HG02623 (cell line): ENCODE results near the gene LRRC25.

Source experiments
- ATAC-seq: cut with Tn5 transposase; IDR thresholded peaks from one replicate; pipeline ENCODE4 v1.9.1; 2021; ENCODE audit warnings: moderate library complexity; ENCODE audit not compliant: unreplicated experiment

The LRRC25 gene

DNA sequence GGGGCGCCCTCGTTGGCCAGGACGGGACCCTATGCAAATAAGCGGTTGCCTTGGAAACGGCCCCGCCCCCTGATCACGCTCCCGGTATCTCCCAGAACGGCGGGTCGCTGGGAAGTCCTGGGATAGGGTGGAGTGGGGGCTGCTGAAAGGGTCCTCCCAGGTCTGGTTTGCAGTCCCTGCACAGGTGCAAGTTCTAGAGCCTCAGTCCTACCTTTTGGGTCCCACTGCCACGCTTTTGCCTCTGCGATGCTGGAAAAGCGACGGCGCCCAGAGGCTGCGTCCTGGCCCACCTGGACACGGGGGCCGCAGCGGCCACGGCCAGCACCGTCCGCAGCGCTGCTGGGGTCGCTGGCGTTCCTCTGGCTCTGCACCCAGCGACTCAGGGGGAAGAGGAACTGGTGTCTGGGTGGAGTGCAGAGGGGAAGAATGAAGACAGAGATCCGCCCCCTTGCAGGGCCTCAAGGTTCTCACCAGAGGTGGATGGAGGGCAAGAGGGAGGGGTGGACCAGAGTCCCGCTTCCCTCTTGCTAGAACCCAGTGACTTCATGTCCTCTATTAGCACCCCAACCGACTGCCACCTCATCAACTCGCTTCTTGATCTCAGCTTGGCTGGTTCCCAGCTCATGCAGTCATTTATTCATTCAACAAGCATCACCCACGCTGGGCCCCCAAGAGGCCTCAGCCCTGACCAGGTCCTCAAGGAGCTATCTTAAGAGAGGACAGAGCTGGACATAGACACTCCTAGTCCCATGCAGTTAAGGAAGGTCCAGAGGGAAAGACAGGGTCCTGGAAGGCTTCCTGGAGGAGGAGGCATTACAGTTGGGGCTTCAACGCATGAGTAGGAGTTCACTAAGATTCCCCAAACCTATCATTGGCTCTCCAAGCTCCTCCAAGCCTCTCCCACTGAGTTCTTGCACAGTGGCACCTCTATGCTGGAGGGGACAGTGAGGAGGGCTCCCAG, at the start of gene LRRC25:
LRRC25 (minus strand) TSS at position 381 of the 961 bp plus-strand sequence. CDS start 659 bp downstream, outside the sequence.
- ATAC-seq: no peak

DNA sequence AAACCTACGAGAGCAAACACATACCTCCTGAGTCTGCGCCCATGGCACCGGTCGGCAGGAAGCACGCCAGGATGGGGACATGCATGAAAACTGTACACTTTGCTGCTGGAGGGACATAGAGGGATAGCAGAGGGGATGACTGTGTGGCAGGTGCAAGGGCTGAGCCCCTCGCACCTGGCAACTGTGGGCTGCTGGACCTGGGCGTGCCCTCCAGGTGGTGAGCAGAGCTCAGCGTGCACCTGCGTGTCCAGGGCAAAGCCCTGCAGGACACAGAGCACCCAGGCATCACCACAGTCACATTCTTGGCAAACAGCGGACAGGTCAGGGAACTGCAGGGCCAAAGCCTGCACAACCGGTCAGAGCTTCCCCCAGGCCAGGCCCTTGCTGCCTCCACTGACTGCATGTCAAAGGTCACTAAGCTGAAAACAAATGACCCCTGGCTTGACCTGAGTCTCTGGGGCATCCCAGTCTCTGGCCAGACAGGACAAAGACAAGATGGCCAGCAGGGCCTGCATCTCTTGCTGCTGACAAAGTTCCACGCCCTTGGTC, 49.5 kb upstream of the LRRC25 start:
- no peak for ATAC-seq

DNA sequence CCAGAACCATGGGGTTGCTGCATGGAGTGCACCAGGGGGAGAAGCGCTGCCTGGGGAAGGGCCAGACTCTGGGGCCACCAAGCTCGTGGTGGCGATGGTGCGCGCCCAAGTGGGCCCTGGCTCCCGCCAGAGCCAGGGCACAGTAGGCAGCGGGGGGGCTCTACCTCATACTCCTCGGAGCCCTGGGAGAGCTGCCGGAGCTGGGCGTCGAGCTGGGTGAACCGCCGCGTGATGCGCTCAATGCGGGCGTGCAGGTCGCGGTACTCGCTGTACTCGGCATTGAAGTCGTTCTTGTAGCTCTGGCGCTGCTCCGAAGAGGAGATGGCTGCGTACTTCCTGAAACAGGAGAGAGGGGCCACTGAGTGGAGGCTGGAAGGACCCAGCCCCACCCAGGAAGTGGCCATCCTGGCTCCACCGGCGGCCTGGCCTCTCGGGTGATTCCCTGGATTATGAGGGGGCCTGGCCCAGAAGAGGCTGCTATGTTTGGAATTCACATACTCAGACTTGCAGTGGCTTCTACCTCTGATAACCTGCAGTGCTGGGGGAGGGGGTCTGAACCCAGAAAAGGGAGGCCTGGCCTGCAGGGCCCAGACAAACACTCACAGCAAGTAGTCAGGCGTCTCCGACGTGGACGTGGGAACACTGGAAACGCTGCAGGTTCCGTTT, 48.9 kb upstream of the LRRC25 start:
- no peak for ATAC-seq

DNA sequence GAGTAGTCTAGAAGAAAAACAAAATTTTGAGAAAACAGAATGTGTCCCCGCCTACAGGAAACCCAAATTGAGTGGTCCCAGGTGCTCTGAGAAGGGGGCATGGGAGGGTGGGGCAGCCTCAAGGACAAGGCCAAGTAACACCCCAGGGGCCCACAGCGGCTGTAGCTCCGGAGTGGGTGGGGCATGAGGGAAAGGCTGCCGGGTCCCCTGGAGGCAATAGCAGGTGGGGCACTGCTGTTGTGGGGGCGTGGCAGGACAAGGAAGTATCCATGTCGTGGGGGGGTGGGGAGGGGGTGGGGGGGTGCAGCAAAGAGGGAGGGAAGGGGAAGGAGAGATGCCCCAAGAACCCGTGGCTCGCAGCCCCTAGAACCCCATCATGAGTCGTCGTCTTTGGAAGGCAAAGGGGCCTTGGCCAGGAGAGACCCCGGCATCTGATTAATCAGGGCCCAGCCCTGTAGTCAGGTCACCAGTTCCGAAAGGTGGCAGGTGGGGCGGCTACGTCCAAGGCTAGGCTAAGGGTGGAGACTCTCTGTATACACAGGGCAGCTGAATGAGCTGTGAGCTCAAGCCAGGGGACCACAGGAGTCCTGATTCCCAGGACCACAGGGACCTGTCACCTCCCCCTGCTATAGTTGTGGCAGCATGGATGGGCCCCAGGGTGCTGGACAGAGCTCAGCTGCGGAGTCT, 48.0 kb upstream of the LRRC25 start:
- no peak for ATAC-seq

DNA sequence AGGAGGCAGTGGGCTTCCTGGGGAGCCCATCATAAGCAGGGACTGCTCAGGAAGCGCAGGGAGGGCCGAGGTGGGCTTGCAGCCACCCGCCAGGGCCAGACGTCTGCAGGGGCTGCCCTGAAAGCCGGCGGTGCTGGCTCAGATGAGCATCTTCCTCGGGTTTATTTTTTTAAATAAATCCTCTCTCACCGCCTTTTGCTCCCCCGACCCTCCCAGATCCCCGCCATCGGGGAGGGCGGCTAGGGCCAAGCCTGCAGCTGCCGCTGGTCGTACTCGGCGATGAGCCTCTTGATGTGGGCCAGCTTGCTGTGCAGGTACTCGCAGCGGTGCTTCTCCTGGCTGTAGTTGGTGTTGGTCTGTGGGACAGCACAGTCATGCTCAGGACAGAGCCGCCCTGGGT, 47.1 kb upstream of the LRRC25 start:
- ATAC-seq: no peak

DNA sequence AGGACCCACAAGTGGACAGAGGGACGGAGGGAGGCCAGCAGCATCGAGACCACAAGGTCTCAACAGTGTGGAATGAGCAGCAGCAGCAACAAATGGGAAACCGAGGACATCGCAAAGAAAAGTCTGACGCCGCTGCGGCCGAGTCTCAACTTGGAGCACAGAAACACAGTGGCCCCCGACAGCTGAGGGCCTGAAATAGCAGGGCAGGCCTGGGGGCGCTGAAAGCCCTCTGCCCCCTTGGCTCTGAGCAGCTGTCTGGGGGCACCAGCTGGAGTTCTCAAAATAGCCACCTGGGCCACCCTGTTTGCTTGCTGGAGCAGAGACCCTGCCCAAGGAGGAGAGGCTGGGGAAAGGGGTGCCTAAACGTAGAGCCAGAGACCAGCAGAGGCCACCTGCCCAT, 46.4 kb upstream of the LRRC25 start:
- no peak for ATAC-seq

DNA sequence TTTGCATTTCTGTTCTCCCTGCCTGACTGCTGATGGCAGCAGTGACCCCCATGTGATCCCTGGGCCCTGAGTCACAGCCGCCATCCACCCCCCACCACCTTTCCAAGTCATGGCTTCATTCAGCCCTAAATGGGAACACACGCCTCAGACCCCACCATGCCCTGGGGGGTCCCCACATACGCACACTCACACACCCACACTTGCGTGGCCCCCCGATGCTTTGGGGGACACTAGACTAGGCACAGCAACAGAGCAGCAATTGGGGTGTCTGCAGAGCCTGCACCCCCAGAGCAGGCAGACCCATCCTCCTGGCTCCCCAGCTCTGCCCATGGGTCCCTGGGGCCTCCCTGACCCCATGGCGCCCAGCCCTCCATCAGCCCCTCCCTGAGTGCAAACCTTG, 46.0 kb upstream of the LRRC25 start:
- ATAC-seq: no peak

DNA sequence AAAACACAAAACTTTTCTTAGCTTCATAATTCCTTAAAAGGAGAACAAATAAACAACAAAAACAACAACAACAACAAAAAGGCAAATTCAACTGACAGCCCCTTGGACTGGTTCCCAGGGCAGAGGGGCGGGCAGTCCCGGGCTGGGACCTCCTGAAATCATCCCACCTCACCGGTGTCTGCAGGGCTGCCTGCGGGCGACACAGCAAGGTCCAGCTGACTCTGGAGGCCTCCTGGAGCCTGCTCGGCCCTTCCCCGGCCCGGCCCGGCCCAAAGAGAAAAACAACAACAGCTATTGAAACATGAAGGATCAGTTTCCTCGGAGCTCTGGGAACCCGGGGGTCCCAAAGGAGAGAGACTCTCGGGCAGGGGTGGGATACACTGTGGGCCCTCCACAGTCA, 45.5 kb upstream of the LRRC25 start:
- no peak for ATAC-seq

DNA sequence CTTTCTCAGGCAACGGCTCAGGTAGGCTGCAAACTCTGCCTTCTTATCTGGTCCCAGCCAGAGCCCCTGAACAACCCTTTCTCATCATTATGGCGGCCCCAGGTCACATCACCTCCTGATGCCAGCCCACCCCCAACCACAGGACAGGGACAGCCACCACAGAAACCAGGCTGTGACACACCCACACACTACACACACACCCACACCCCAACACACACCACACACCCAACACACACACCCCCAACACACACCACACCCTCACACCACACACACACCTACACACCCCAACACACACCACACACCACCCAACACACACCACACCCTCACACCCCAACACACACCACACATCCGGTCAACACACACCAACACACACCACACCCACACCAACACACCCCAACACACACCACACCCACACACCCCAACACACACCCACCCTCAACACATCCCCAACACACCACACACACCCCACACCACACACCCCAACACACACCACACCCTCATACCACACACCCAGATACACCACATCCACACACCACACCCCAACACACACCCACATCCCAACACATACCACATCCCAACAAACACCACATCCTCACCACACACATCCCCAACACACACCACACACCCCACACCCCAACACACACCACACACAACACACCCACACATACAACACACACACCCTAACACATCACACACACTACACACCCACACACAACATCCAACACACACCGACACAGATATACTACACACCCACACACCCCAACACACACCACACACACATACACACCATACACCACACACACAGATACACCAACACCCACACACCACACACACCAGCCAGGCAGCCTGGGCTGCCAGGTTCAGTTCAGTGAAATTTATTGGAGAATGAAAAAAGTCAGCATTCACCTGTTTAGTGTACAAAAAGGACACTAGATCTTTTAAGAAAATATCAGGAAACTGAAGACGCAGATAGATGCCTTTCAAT, 44.7 kb upstream of the LRRC25 start:
- ATAC-seq: no peak

DNA sequence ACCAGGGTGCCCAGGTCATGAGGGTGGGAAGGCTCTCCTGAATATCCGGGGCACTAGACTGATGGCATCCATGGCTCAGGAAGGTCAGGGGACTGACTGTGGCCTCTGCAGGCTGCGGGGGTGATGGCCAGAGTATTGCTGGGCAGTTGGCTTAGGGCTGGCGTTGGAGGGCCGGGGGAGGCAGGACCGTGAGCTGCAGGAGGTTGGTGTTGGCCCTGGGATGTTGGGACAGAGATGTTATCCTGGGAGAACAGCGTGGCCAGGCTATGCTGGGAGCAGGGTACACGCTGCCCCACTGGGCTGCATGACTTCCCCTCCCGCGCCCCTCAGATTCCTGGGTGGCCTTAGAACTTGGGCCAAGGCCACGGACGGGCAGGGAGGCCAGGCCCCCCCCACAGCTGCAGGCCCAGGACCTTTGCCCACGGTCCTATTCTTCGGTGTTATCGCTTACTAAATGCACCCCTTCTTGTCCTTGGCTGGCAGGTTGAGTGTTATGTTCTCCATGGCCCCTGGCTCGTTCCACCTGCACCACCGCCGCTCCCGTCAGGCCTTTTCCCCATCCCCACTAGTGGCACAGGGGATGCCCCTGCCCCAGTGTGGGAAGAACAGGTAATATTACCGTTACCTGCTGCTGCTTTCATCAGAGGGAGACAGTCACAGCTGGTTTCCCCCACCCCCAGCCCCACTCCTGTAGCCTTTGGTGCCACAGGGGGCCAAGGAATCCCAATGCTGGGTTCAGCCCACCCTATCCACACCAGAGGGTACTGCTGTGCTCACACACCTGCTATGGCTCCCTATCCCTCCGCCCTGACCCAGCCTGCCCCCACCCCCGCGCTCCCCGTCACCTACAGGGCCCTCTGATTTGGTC, 43.7 kb upstream of the LRRC25 start:
- ATAC-seq: no peak

DNA sequence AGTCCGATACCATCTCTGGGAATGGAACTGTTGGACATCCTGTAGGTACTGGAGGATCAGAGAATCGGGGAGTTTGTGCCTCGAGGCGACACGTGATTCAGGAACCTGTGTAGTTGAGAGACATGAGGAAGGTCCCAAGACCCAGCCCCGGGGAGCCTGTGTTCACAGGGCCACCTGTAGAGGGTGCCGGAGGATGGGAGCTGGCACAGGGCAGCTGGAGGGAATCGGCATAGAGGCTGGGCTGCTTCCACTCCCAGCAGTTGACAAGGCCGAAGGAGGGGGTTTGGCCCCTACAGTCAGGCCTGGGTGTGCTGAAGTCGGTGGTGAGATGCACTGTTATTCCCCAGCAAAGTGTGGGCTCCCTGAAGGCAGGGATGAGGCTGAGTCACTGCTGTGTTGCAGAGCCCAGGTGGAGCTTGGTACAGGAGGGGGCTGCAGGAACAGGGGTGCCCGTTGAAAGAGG, 43.0 kb upstream of the LRRC25 start:
- no peak for ATAC-seq

DNA sequence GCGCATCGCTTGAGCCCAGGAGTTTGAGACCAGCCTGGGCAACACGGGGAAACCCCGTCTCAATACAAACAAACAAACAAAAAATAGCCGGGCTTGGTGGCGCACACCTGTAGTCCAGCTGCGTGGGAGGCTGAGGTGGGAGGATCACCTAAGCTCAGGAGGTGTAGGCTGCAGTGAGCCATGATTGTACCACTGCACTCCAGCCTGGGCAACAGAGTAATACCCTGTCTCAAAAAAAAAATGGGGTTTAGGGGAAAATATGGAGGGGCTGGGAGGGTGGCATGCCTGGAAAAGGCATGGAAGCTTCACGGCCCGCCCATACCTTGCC, 42.5 kb upstream of the LRRC25 start:
- ATAC-seq: no peak

DNA sequence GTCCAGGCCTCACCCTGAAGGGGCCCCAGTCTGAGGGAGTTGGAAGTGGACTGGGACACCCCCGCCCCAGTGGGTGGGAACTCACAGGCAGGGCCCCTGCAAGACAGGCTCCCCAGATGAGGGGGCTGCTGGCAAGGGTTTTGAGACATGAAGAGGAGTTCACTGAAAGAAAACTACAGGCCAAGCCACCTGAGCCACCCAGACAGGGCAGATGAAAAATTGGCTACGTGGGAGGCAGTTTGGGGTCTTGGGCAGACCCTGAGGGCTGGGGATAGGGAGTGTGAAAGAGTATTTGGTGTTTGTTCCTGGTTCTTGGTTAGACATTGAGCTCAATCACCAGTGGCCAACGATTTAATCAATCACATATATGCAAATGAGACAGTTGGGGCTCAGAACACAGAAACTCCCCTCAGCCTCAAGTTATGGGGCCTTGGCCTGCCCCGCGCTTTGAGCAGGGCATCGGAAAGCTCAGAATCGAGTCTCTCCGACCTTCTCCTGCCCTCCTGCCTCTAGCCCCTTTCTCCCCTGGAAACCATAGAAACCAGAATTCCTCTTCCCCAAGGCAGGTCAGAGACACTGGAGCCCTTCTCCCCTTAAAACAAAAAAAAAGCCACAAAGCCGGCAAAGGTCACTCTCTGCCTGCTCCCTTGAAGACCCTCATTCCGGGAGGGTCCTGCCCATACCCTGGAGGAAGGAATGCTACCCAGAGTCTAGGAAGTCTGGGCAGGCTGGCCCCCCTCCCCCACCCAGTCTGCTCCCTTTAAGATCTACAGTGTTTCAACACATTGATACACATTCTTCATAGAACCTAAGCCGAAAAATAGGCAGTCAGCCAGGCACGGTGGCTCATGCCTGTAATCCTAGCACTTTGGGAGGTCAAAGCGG, 41.8 kb upstream of the LRRC25 start:
- no peak for ATAC-seq

DNA sequence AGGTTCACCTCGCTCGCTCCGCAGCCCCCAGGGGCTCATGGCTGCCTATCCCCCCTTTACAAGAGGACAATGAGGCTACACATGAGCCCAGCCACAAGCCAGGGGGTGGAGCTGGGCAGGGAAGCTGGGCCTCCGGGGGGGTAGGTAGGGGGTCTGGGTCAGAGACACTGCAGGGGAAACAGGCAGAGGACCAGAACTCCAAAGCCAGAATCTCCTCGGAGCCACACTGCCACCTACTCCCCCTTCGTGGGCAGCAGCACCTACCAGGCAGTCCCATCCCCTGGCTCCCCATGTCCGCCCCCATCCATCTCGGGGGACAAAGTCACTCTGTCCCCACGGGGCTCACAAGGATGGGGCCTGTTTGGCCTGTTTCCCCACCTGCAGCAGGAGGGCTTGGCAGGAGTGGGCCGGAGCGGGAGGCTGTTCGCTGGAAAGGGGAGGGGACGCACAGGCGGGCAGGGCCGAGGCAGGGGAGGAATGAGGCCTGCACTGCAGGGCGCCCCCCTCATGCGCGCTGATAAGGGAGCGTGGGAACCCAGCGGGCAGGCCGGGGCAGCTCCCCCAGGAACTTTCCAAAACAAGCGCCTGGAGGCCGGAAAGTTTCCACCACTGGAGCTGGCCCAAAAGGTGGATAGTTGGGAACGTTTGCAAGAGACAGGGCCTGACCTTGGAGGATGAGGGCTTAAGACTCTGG, 41.1 kb upstream of the LRRC25 start:
- no peak for ATAC-seq

DNA sequence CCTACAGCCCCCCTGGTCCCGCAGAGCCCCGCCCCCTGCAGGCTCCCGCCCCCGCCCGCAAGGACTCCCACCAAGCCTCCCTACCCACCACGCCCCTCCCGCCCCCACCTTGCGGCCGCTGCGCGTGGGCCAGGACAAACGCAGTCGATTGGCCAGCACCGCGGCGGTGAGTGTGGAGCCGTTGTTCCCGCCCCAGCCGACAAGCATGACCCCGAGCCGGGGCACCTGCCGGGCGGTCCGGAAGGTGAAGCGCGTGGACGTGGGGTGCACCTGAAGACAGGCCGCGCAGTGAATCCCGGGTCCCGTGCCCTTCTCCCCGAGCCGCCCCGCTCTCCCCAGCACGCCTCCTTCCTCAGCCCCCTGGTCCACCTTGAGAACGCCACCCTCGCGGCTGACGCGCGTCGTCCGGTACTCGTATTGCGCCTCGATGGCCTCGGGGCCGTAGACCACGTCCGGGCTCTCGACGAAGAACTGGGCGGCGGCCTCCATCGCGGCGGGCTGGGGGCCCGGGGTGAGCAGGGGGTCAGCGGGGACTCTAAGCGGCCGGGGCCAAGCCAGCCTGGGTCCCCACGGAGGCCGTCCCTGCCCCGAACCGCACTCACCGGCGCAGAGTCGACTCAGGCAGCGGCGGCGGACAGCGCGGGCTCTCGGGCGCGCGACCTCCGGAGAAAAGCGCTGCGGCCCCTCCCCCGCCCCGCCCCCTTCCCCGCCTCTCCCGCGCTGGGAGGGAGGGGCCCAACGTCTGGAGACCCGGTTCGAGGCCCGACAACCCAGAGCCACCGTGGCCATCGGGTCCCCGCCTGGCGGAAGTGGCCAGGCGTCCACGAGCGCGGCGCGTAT, 40.3 kb upstream of the LRRC25 start, which contains the start of gene ISYNA1:
ISYNA1 (minus strand) TSS at position 643 of the 840 bp plus-strand sequence; CDS start at position 489, 154 bp downstream.
- ATAC-seq: no peak

DNA sequence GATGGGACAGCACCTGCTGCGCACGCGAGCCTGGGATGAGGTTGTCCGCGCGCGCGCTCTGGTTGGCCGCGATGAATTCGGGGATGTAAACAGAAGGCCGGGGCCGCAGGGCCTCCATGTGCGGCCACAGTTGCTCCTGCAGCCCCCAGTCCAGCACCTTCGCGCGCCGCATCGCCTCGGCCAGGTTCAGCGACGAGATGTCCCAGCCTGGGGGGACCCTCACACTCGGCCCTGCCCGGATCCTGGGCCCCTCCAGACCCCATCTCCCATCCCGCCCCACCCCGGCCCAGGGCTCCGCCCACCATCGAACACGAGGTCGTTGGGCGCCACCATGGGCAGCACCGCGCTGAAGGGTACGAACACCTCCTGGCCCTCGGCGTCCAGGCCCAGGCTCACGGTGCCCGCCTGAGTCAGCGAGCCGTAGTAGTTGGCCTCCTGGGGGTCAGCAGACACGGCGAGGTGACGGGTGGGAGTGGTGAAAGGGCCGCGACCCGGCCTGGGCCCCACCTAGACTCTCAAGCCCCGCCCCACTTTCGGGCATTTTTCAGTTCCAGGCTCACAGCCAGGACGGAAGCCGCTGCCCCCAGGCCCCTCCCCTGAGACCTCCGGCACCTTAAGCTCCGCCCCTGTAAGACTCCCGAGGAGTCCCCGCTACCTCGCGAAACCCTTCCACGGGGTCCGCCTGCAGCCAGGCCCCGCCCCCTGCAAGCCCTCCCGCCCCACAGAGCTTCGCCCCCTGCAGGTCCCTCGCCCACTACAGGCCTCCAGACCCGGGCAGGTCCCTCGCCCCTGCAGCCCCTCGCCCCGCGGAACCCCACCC, 39.5 kb upstream of the LRRC25 start:
- no peak for ATAC-seq
